PC-3 (cell line): Measurements from ENCODE around the gene PAX2. TPM values are rescaled to one million over a fixed set of nuclear protein-coding genes. Genes with fewer than 3 reads are reported as not detected.

Experiments
- ATAC-seq: fragments of 200-7000 bp; cut with Tn5 transposase; 2 replicates; pipeline ENCODE4 v1.9.1; 2020; ENCODE audit warnings: mild to moderate bottlenecking, moderate library complexity
- BruUV-seq: library from RNA; stranded (reverse); fragments of 400-500 nt; replicated peaks from 2 replicates; lab custom pipeline; 2021; lab: Mats Ljungman, UMichigan
- CTCF ChIA-PET: fragments of 300-600 bp; sonication (Branson Sonifier 250); formaldehyde crosslinking; loops from one replicate; lab custom pipeline; 2022; ENCODE audit warnings: antibody characterized with exemption; lab: Charles Lee
- POLR2A ChIA-PET: fragments of 300-600 bp; sonication (Branson Sonifier 250); formaldehyde crosslinking; loops from one replicate; lab custom pipeline; 2022; ENCODE audit warnings: antibody characterized with exemption; ENCODE audit not compliant: unreplicated experiment; lab: Charles Lee
- DNase-seq: peaks from one replicate; pipeline ENCODE4 v3.0.0-alpha.2; 2015
- H2AFZ ChIP-seq: fragments of 300-600 bp; sonication (generic); 2 replicates; pipeline ENCODE4 v1.6.0; 2016; ENCODE audit warnings: antibody characterized with exemption, low read length
- H3F3A ChIP-seq: fragments of 300-600 bp; sonication (generic); one replicate; pipeline ENCODE4 v1.6.0; 2017; ENCODE audit warnings: antibody characterized with exemption, low read length, control low read depth, mild to moderate bottlenecking; ENCODE audit not compliant: unreplicated experiment
- H3K27ac ChIP-seq: fragments of 300-600 bp; sonication (generic); 2 replicates; pipeline ENCODE4 v1.5.1; 2016; ENCODE audit warnings: mild to moderate bottlenecking, low read length
- H3K27me3 ChIP-seq: fragments of 300-600 bp; sonication (generic); 2 replicates; pipeline ENCODE4 v1.6.1; 2016; ENCODE audit warnings: low read length, mixed read lengths
- H3K36me3 ChIP-seq: fragments of 300-600 bp; sonication (generic); 2 replicates; pipeline ENCODE4 v1.6.1; 2016; ENCODE audit warnings: low read depth, mixed run types, low read length, mixed read lengths
- H3K4me1 ChIP-seq: fragments of 300-600 bp; sonication (generic); 2 replicates; pipeline ENCODE4 v1.5.1; 2016; ENCODE audit warnings: low read length; ENCODE audit not compliant: insufficient read depth
- H3K4me2 ChIP-seq: fragments of 300-600 bp; sonication (generic); 2 replicates; pipeline ENCODE4 v1.6.0; 2016; ENCODE audit warnings: low read length
- H3K4me3 ChIP-seq: fragments of 300-600 bp; sonication (generic); 2 replicates; pipeline ENCODE4 v1.5.1; 2016; ENCODE audit warnings: mild to moderate bottlenecking, low read length, mixed read lengths
- H3K79me2 ChIP-seq: fragments of 300-600 bp; sonication (generic); 2 replicates; pipeline ENCODE4 v1.6.1; 2017; ENCODE audit warnings: low read length, mixed read lengths
- H3K9ac ChIP-seq: fragments of 300-600 bp; sonication (generic); 2 replicates; pipeline ENCODE4 v1.6.0; 2016; ENCODE audit warnings: mild to moderate bottlenecking, low read length
- H3K9me2 ChIP-seq: fragments of 300-600 bp; sonication (generic); replicated peaks from 2 replicates; pipeline ENCODE4 v1.6.1; 2016; ENCODE audit warnings: mixed run types, low read length, mixed read lengths
- H3K9me3 ChIP-seq: fragments of 300-600 bp; sonication (generic); 2 replicates; pipeline ENCODE4 v1.6.1; 2016; ENCODE audit warnings: low read length, mixed read lengths
- H4K20me1 ChIP-seq: fragments of 300-600 bp; sonication (generic); 2 replicates; pipeline ENCODE4 v1.6.1; 2016; ENCODE audit warnings: low read length, mixed read lengths
- EZH2 ChIP-seq: fragments of 300-600 bp; sonication (generic); IDR thresholded peaks from one replicate; pipeline ENCODE4 v1.6.1; 2017; ENCODE audit warnings: antibody characterized with exemption, mild to moderate bottlenecking, low read length; ENCODE audit not compliant: unreplicated experiment
- EZH2phosphoT487 ChIP-seq: fragments of 300-600 bp; sonication (generic); IDR thresholded peaks from 2 replicates; pipeline ENCODE4 v1.6.1; 2018; ENCODE audit warnings: mild to moderate bottlenecking, antibody characterized with exemption, low read length, borderline replicate concordance
- intact Hi-C: fragments of 100-400 bp; cut with micrococcal nuclease; formaldehyde crosslinking; loops from 2 replicates; pipeline ENCODE4 v1.9.0; 2023
- total RNA-seq: library from RNA; depleted of rRNA; stranded (reverse); fragments of >200 nt; gene quantifications from 2 replicates; pipeline ENCODE4 v1.2.3, GENCODE V29; 2014
- TF ChIP-seq, protein P1 (sequence below): fragments of 300-600 bp; sonication (generic); conservative IDR thresholded peaks from 2 replicates; pipeline ENCODE4 v1.5.1; 2017; ENCODE audit warnings: antibody characterized with exemption, low read depth, mild to moderate bottlenecking, low read length

Gene PAX2
- total RNA-seq, 1 experiment from 2014 or later: not detected

DNA sequence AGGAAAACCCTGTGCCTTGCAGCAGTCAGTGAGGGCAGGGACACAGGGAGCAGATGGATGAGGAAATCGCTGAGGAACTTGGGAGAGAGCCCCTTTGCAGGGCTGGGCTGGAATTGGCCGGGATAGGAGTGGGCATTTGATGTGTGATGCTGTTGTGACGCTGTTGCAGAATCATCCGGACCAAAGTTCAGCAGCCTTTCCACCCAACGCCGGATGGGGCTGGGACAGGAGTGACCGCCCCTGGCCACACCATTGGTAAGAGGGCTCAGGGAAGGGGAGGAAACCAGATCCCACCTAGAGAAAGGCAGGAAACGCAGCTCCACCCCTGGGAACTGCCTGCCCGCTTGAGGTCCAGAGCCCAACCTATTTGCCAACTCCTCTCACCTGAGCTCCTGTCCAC is 33.9 kb downstream of the PAX2 start:
- no peaks in the 10 kb centered on the region for H3K9me3 ChIP-seq
- no peaks in the 10 kb centered on the region for H3F3A ChIP-seq
- ChIA-PET POLR2A (no interaction called here), CTCF (no interaction called here)
- no peaks in the 10 kb centered on the region for H3K36me3 ChIP-seq
- ATAC-seq: no peak
- DNase-seq: no peak
- intact Hi-C loops: no loop called here
- no peaks in the 10 kb centered on the region for H3K79me2 ChIP-seq
- TF ChIP-seq EZH2phosphoT487 (no peak), EZH2 (no peak)
- TF ChIP-seq, protein P1, sequence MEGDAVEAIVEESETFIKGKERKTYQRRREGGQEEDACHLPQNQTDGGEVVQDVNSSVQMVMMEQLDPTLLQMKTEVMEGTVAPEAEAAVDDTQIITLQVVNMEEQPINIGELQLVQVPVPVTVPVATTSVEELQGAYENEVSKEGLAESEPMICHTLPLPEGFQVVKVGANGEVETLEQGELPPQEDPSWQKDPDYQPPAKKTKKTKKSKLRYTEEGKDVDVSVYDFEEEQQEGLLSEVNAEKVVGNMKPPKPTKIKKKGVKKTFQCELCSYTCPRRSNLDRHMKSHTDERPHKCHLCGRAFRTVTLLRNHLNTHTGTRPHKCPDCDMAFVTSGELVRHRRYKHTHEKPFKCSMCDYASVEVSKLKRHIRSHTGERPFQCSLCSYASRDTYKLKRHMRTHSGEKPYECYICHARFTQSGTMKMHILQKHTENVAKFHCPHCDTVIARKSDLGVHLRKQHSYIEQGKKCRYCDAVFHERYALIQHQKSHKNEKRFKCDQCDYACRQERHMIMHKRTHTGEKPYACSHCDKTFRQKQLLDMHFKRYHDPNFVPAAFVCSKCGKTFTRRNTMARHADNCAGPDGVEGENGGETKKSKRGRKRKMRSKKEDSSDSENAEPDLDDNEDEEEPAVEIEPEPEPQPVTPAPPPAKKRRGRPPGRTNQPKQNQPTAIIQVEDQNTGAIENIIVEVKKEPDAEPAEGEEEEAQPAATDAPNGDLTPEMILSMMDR: no peak
- no peak overlapping the region for H3K4me3 ChIP-seq
- no peak overlapping the region for H3K9ac ChIP-seq
- no peak overlapping the region for H3K4me2 ChIP-seq
- no peaks in the 10 kb centered on the region for H3K9me2 ChIP-seq
- H3K4me1 ChIP-seq: no peaks in the 10 kb centered on the region
- peaks cover 45% of the 10 kb centered on the region for H3K27me3 ChIP-seq
- H3K27ac ChIP-seq: no peak overlapping the region
- no peak overlapping the region for H2AFZ ChIP-seq
- H4K20me1 ChIP-seq: no peaks in the 10 kb centered on the region
- BruUV-seq: no TSS peak

DNA sequence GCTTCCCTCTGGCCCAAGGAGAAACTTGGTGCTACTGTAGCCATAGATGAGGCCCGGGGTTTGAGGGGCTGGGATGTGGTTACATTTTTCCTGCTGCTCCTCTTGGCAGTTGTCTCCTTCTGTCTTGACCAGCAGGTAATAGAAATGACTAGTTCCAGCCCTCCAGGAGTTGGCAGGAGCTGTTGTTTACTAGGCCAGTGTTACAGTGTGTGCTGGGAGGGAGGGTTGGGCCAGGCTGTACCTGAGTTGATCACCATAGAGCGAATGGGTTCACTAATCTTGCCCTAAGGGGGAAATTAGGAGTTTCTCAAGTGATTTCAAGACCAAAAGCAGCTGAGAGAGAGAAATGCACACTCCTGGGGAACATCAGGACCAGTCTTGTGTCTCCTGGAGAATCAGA is 34.9 kb downstream of the PAX2 start:
- Histone ChIP-seq H3K36me3 (no peaks in the 10 kb centered on the region), H3K4me1 (no peaks in the 10 kb centered on the region), H3K9me2 (no peaks in the 10 kb centered on the region), H3K4me3 (no peak overlapping the region), H3K4me2 (no peak overlapping the region), H3K27me3 (peaks cover 46% of the 10 kb centered on the region), H3K9me3 (no peaks in the 10 kb centered on the region), H3F3A (no peaks in the 10 kb centered on the region), H2AFZ (no peak overlapping the region), H3K79me2 (no peaks in the 10 kb centered on the region), H3K9ac (no peak overlapping the region), H4K20me1 (no peaks in the 10 kb centered on the region), H3K27ac (no peak overlapping the region)
- intact Hi-C loops: no loop called here
- no peak for TF ChIP-seq EZH2phosphoT487
- TF ChIP-seq, protein P1: no peak
- TF ChIP-seq EZH2: no peak
- ATAC-seq (no peak), DNase-seq (no peak)
- BruUV-seq: no TSS peak
- ChIA-PET POLR2A (no interaction called here), CTCF (no interaction called here)

DNA sequence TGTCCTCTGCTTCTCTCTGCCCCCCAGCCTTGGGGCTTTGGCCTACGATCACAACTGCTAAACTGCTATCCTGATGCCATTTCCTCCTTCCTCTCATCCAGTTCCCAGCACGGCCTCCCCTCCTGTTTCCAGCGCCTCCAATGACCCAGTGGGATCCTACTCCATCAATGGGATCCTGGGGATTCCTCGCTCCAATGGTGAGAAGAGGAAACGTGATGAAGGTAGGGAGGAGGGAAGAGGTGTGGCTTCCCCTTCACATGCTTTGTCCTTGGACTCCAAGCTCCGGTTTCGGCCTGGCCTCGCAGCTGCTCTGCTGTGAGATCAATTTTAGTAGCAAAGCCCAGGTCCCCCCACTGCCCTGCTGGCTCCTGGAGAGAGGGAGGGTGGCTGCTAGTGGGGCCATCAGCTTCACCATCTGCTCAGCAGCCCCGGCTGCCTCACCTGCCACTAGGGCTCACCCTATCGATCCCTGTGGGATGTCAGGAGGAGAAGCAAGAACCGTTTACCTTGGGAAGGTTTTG is 35.8 kb downstream of the PAX2 start:
- ATAC-seq (no peak), DNase-seq (no peak)
- ChIA-PET CTCF (no interaction called here), POLR2A (no interaction called here)
- H3K27ac ChIP-seq: no peak overlapping the region
- H3K36me3 ChIP-seq: no peaks in the 10 kb centered on the region
- TF ChIP-seq, protein P1: no peak
- TF ChIP-seq EZH2: no peak
- TF ChIP-seq EZH2phosphoT487: no peak
- H3K79me2 ChIP-seq: no peaks in the 10 kb centered on the region
- peaks cover 46% of the 10 kb centered on the region for H3K27me3 ChIP-seq
- no peak overlapping the region for H3K9ac ChIP-seq
- H2AFZ ChIP-seq: no peak overlapping the region
- no peaks in the 10 kb centered on the region for H3K9me2 ChIP-seq
- H3K9me3 ChIP-seq: no peaks in the 10 kb centered on the region
- no peaks in the 10 kb centered on the region for H3F3A ChIP-seq
- no peaks in the 10 kb centered on the region for H4K20me1 ChIP-seq
- no peaks in the 10 kb centered on the region for H3K4me1 ChIP-seq
- no peak overlapping the region for H3K4me2 ChIP-seq
- H3K4me3 ChIP-seq: no peak overlapping the region
- intact Hi-C loops: no loop called here
- BruUV-seq: no TSS peak
